Glutamatergic neuron (in vitro differentiated cells): Measurements from ENCODE around the gene TBX10. TPM values are rescaled to one million over a fixed set of nuclear protein-coding genes. Genes with fewer than 3 reads are reported as not detected.

ENCODE experiments used
- DNase-seq: peaks from one replicate; pipeline ENCODE4 v3.0.0; 2022
- H3K27ac Mint-ChIP-seq: one replicate; pipeline ENCODE4 v1.8.0; 2020; ENCODE audit warnings: mild to moderate bottlenecking, mixed read lengths, inconsistent platforms; ENCODE audit not compliant: unreplicated experiment
- H3K27me3 Mint-ChIP-seq: one replicate; pipeline ENCODE4 v1.8.0; 2020; ENCODE audit warnings: mild to moderate bottlenecking, moderate library complexity, mixed read lengths, inconsistent platforms; ENCODE audit not compliant: unreplicated experiment
- H3K36me3 Mint-ChIP-seq: one replicate; pipeline ENCODE4 v1.8.0; 2020; ENCODE audit warnings: mild to moderate bottlenecking, mixed read lengths, inconsistent platforms; ENCODE audit not compliant: unreplicated experiment
- H3K4me1 Mint-ChIP-seq: one replicate; pipeline ENCODE4 v1.8.0; 2020; ENCODE audit warnings: mild to moderate bottlenecking, low read depth, mixed read lengths, inconsistent platforms; ENCODE audit not compliant: unreplicated experiment
- H3K4me3 Mint-ChIP-seq: one replicate; pipeline ENCODE4 v1.8.0; 2020; ENCODE audit warnings: mild to moderate bottlenecking, mixed read lengths, inconsistent platforms; ENCODE audit not compliant: unreplicated experiment
- H3K9me3 Mint-ChIP-seq: one replicate; pipeline ENCODE4 v1.8.0; 2020; ENCODE audit warnings: mild to moderate bottlenecking, moderate library complexity, mixed read lengths, inconsistent platforms; ENCODE audit not compliant: unreplicated experiment
- CTCF ChIP-seq: fragments of 200-600 bp; sonication (generic); IDR thresholded peaks from one replicate; pipeline ENCODE4 v1.5.0; 2021; ENCODE audit not compliant: partially characterized antibody, unreplicated experiment
- total RNA-seq: library from RNA; stranded (reverse); fragmentation: NEBNext Ultra II Directional; extraction: Animal tissue kit (Norgen Biotek cat#: 25700); gene quantifications from one replicate; pipeline ENCODE4 v1.2.1, GENCODE V29; 2021; ENCODE audit not compliant: unreplicated experiment

Gene TBX10
- total RNA-seq, 1 donor from 2014 or later, result not detected

GRCh38 chr11:67644042-67644441 lies 4.5 kb upstream of the TBX10 start:
- H3K27me3 Mint-ChIP-seq, result peaks cover 9% of the 10 kb centered on the region
- peak; percentile 15 for TF ChIP-seq CTCF
- H3K27ac Mint-ChIP-seq, result no peak overlapping the region
- peaks cover 3% of the 10 kb centered on the region for H3K4me1 Mint-ChIP-seq
- no peaks in the 10 kb centered on the region for H3K36me3 Mint-ChIP-seq
- peaks cover 4% of the 10 kb centered on the region for H3K9me3 Mint-ChIP-seq
- no peak for DNase-seq
- no peak overlapping the region for H3K4me3 Mint-ChIP-seq

- H3K4me3 Mint-ChIP-seq, result no peak overlapping the region
- H3K27ac Mint-ChIP-seq, result no peak overlapping the region
- TF ChIP-seq CTCF, result no peak
- DNase-seq, result no peak
- peaks cover 4% of the 10 kb centered on the region for H3K9me3 Mint-ChIP-seq
- peaks cover 3% of the 10 kb centered on the region for H3K4me1 Mint-ChIP-seq
- H3K27me3 Mint-ChIP-seq, result peaks cover 6% of the 10 kb centered on the region
- H3K36me3 Mint-ChIP-seq, result no peaks in the 10 kb centered on the region
Observed at GRCh38 chr11:67642173-67643120, 2.9 kb upstream of the TBX10 start.

GRCh38 chr11:67641338-67642172 lies 2.0 kb upstream of the TBX10 start:
- H3K9me3 Mint-ChIP-seq, result peaks cover 4% of the 10 kb centered on the region
- TF ChIP-seq CTCF, result no peak
- H3K36me3 Mint-ChIP-seq, result no peaks in the 10 kb centered on the region
- no peak for DNase-seq
- no peak overlapping the region for H3K4me3 Mint-ChIP-seq
- peaks cover 6% of the 10 kb centered on the region for H3K27me3 Mint-ChIP-seq
- no peaks in the 10 kb centered on the region for H3K4me1 Mint-ChIP-seq
- H3K27ac Mint-ChIP-seq, result no peak overlapping the region

- no peak for DNase-seq
- Mint-ChIP-seq H3K4me3 (no peak overlapping the region), H3K27ac (no peak overlapping the region), H3K27me3 (peaks cover 3% of the 10 kb centered on the region), H3K36me3 (no peaks in the 10 kb centered on the region), H3K9me3 (peaks cover 4% of the 10 kb centered on the region), H3K4me1 (no peaks in the 10 kb centered on the region)
- no peak for TF ChIP-seq CTCF
Observed at GRCh38 chr11:67640758-67641337, 1.3 kb upstream of the TBX10 start.
